ENCODE results near the gene WDR7. TPM values are rescaled to one million over a fixed set of nuclear protein-coding genes. Genes with fewer than 3 reads are reported as not detected.

Gene WDR7
- total RNA-seq (2014; rRNA removed; shearing (Covaris generic)), result 5.1 and 9.9 TPM in 2 replicates
- polyA plus RNA-seq (2014; cell fraction: nucleus; rRNA removed), result 1.8 and 6.0 TPM in 2 replicates

GRCh38 chr18:56650944-56651770 is at the start of gene WDR7:
TSS of gene WDR7 (plus strand) at chr18:56651359. CDS start at chr18:56672516, 21,157 bp downstream.
- peak; percentile 92 for DNase-seq (ENCODE audit: extremely low read depth, low read depth)

GRCh38 chr18:56606618-56607017 is 44.5 kb upstream of the WDR7 start:
- no peak for DNase-seq (ENCODE audit: extremely low read depth, low read depth)

- DNase-seq (ENCODE audit: extremely low read depth, low read depth), result no peak
Observed at GRCh38 chr18:56615738-56616520, 35.2 kb upstream of the WDR7 start.

GRCh38 chr18:56627991-56628390 is 23.2 kb upstream of the WDR7 start:
- no peak for DNase-seq (ENCODE audit: extremely low read depth, low read depth)

- DNase-seq (ENCODE audit: extremely low read depth, low read depth), result no peak
Observed at GRCh38 chr18:56632070-56633022, 18.8 kb upstream of the WDR7 start.

DNA sequence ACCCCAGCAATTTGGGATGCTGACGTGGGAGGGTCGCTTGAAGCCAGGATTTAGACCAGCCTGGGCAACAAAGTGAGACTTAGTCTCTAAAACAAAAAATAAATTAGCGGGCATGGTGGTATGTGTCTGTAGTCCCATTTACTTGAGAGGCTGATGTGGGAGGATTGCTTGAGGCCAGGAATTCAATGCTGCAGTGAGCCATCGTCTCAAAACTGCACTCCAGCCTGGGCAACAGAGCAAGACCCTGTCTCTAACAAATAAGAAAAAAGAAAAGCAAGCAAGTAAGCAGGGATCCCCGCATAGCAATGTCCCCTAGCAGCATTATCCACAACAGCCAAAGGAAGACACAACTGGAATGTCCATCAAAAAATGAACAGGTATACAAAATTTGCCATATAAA is 16.2 kb upstream of the WDR7 start:
- DNase-seq (ENCODE audit: extremely low read depth, low read depth), result no peak

- no peak for DNase-seq (ENCODE audit: extremely low read depth, low read depth)
Observed at GRCh38 chr18:56637176-56637575, 14.0 kb upstream of the WDR7 start.

GRCh38 chr18:56637711-56638231 is 13.4 kb upstream of the WDR7 start:
- no peak for DNase-seq (ENCODE audit: extremely low read depth, low read depth)

- DNase-seq (ENCODE audit: extremely low read depth, low read depth), result peak; percentile 97
Observed at GRCh38 chr18:56638232-56639103, 12.7 kb upstream of the WDR7 start, which contains the start of gene TXNL1. TSS of gene TXNL1 (minus strand) at chr18:56638592. CDS start at chr18:56638440, 152 bp downstream.

GRCh38 chr18:56639104-56639381 is 12.1 kb upstream of the WDR7 start:
- no peak for DNase-seq (ENCODE audit: extremely low read depth, low read depth)

DNA sequence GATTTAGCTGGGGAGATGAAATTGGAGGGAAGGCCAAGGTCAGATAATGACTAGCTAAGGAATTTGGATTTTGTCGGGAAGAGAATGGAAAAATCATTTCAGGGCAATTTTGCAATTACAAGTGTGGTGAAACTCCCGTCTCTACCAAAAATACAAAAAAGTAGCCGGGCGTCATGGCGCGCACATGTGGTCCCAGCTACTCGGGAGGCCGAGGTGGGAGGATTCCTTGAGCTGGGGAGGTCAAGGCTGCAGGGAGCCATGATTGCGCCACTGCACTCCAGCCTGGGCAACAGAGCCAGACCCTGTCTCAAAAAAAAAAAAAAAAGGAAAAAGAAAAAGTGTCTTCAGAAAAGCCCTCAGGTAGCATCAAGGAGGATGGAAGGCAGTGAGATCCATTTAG is 11.6 kb upstream of the WDR7 start:
- no peak for DNase-seq (ENCODE audit: extremely low read depth, low read depth)

DNA sequence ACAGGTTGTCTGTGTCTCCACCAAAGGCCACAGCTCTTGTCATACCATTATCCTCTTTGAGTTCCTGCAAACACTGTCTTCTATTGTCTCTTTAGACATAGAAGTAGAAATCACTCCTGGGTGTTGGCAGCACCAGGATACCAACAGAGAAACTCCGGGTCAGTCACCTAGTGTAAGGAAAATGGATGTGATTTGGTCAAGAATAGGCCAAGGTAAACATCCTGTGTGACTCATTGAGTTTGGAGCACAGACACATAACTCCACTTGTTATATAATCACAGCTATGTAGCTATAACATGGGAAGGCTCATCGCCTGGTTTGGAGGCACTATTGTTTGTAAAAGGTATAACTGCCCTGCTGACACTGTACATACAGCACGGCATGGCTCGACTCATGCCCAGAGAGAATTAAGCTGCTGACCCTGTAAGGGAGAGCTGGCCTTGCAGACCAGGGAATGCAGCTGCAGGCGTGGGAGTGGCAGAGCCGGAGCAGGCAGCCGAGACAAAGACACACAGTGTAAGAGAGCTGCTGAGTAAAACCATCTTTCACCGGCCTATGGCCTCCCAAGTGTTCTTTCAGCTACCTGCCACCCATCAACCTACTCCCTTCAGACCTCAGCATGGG is 9.3 kb upstream of the WDR7 start:
- DNase-seq (ENCODE audit: extremely low read depth, low read depth), result peak; percentile 9

GRCh38 chr18:56643381-56643780 is 7.8 kb upstream of the WDR7 start:
- DNase-seq (ENCODE audit: extremely low read depth, low read depth), result no peak

- DNase-seq (ENCODE audit: extremely low read depth, low read depth), result no peak
Observed at GRCh38 chr18:56645415-56646016, 5.6 kb upstream of the WDR7 start.

DNA sequence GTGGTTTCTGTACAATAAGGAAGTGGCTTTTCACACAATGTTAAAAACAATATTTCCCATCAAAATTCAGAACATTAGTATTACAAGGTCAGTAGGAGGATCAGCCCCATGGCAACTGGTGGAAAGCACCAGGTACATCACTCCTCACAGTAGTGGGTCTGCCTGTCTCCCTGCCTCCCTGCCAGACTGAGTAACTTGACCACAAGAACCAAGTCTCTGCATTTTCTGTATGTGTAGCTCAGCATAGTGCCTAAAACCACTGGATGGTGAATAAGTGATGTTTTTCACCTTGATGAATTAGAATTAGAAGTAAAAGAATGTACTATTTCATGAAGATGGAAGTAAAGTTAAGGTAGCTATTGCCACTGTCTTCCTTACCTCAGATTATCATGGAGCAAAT is 4.1 kb upstream of the WDR7 start:
- DNase-seq (ENCODE audit: extremely low read depth, low read depth), result no peak

DNA sequence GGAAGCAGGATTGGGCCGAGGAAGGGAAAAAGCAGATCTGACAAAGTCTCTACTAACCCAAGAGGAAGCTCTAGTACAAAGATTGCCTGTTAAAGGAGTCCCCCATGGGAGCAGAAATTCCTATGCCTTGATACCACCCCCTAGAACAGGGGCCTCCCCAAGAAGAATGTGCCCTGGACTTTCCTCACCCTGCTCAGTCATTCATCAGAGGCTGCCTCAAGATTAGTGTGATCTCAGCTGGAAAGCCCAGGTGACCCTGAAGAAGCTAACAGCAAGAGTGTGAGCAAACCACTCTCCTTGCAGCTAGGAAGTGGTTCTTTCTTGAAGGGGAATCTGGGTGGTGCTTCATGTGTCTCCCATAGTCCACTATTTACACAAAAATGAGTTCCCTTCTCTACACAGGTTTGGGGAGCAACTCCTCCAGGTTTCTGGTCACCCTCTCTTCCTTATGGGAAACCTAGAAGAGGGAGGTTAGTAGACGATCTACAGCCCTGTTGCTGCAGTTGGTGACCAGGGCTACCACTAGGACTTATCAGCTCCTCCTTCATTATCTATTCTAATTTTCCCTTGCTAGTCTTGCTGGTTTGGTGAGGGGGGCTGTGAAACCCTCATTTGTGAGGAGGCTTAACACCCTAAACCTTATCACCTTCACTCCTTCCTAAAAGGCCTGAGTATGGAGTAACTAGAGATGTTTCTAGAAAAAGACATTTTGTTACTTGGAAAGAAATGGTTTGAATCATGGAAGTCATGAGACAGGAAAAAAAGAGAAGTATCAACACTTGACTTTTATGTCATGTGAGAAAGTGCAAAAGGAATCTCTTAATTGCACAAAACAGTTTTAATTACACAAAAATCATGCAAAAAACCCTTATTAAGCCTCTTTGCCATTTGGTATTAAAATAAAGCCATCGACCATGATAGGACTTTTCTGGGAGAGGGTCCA is 2.9 kb upstream of the WDR7 start:
- no peak for DNase-seq (ENCODE audit: extremely low read depth, low read depth)

DNA sequence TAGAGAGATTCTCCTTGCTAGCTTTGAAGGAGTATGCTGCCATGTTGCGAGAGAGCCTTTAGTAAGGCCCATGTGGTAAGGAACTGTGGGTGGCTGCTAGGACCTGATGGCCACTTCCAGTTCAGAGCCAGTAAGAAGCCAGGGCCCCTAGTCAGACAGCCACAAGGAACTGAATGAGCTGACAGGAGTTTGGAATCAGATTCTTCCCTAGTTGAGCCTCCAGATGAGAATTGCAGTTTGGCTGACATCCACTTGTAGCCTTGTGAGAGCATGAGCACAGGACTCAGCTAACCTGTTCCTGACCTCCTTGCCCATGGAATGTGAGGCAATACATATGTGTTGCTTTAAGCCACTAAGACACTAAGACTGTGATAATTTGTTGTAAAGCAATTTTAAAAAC is 1.2 kb upstream of the WDR7 start:
- no peak for DNase-seq (ENCODE audit: extremely low read depth, low read depth)

- no peak for DNase-seq (ENCODE audit: extremely low read depth, low read depth)
Observed at GRCh38 chr18:56651771-56652092, 573 bp downstream of the WDR7 start.
